Peyer's patch (tissue), 4 donors: ENCODE results near the gene SMARCA2. TPM values are rescaled to one million over a fixed set of nuclear protein-coding genes. Genes with fewer than 3 reads are reported as not detected.
A peak's percentile ranks its signal among the peaks of the same experiment; 100 is the strongest.

ENCODE experiments used
- DNase-seq, 3 donors: peaks; one replicate each; pipeline ENCODE4 v3.0.0-alpha.2; 2017 to 2019
- H3K27ac ChIP-seq, 4 donors: fragments of 200-600 bp; sonication (generic); one replicate each; pipeline ENCODE4 v1.5.1; 2016 to 2019
- H3K27me3 ChIP-seq, 2 donors: fragments of 200-600 bp; sonication (generic); one replicate each; pipeline ENCODE4 v1.5.1; 2019
- H3K36me3 ChIP-seq, 3 donors: fragments of 200-600 bp; sonication (generic); one replicate each; pipeline ENCODE4 v1.5.1; 2016 to 2019
- H3K4me1 ChIP-seq, 4 donors: fragments of 200-600 bp; sonication (generic); one replicate each; pipeline ENCODE4 v1.5.1; 2016 to 2019
- H3K4me3 ChIP-seq, 4 donors: fragments of 200-600 bp; sonication (generic); 1 replicate in 3 of 4; 2 replicates in 1 of 4; pipeline ENCODE4 v1.5.1; 2016 to 2019; ENCODE audit warnings: mild to moderate bottlenecking in 1 of 4
- H3K9me3 ChIP-seq, 4 donors: fragments of 200-600 bp; sonication (generic); one replicate each; pipeline ENCODE4 v1.5.1; 2016 to 2019; ENCODE audit warnings: mild to moderate bottlenecking in 1 of 4
- CTCF ChIP-seq, 6 experiments: fragments of 450-650 bp in 4 of 6; fragments of 200-600 bp in 2 of 6; sonication (generic) in 1 of 6; IDR thresholded peaks; one replicate each; pipeline ENCODE4 v1.5.1; 2017 to 2019; ENCODE audit warnings: antibody characterized with exemption in 6 of 6, mild to moderate bottlenecking in 3 of 6, moderate library complexity in 1 of 6
- POLR2A ChIP-seq, 2 donors: fragments of 450-650 bp; IDR thresholded peaks; one replicate each; pipeline ENCODE4 v1.5.1; 2017; ENCODE audit warnings: antibody characterized with exemption in 2 of 2, mild to moderate bottlenecking in 2 of 2, moderate library complexity in 2 of 2
- total RNA-seq, 4 donors: library from RNA; depleted of rRNA; stranded (reverse); fragments of >200 nt; gene quantifications; one replicate each; pipeline ENCODE4 v1.1.0, GENCODE V29; 2016

Gene SMARCA2
- 100 to 1,000 TPM in 3 of 4 donors, 10 to 100 TPM in 1; 93.7 to 297 (median 113) TPM for total RNA-seq

GRCh38 chr9:2014696-2015580, at the start of gene SMARCA2:
TSS of gene SMARCA2 (plus strand) at chr9:2015347. CDS start at chr9:2029023, 13,676 bp downstream.
- H3K36me3 ChIP-seq = no peaks in the 10 kb centered on the region
- H3K4me3 ChIP-seq = peak within 1 kb of the TSS; percentile 71 to 92 (median 82)
- peak; percentile 95 to 97 for TF ChIP-seq POLR2A (IDR thresholded peaks at IDR 0.05)
- peak in 1 of 6 experiments; percentile 2 for TF ChIP-seq CTCF (IDR thresholded peaks at IDR 0.05)
- H3K4me1 ChIP-seq = peaks cover 0 to 23% (median 4%) of the 10 kb centered on the region in 4 donors
- peak within 1 kb of the TSS; percentile 95 to 98 (median 96) for H3K27ac ChIP-seq
- DNase-seq = peak; percentile 97 to 99 (median 99)
- H3K9me3 ChIP-seq = no peaks in the 10 kb centered on the region
- H3K27me3 ChIP-seq = no peaks in the 10 kb centered on the region

GRCh38 chr9:1966725-1967366, 48.3 kb upstream of the SMARCA2 start:
- Histone ChIP-seq H3K36me3 (no peaks in the 10 kb centered on the region), H3K27ac (no peak overlapping the region), H3K9me3 (no peaks in the 10 kb centered on the region), H3K4me1 (no peaks in the 10 kb centered on the region), H3K27me3 (no peaks in the 10 kb centered on the region), H3K4me3 (no peak overlapping the region)
- no peak for DNase-seq
- TF ChIP-seq CTCF (IDR thresholded peaks at IDR 0.05) = no peak
- no peak for TF ChIP-seq POLR2A (IDR thresholded peaks at IDR 0.05)

- Histone ChIP-seq H3K4me3 (no peak overlapping the region), H3K36me3 (no peaks in the 10 kb centered on the region), H3K9me3 (no peaks in the 10 kb centered on the region), H3K27me3 (no peaks in the 10 kb centered on the region), H3K27ac (no peak overlapping the region), H3K4me1 (no peaks in the 10 kb centered on the region)
- no peak for DNase-seq
- TF ChIP-seq CTCF (IDR thresholded peaks at IDR 0.05) (no peak), POLR2A (IDR thresholded peaks at IDR 0.05) (no peak)
Measured at GRCh38 chr9:1969160-1969559, 46.0 kb upstream of the SMARCA2 start.

DNA sequence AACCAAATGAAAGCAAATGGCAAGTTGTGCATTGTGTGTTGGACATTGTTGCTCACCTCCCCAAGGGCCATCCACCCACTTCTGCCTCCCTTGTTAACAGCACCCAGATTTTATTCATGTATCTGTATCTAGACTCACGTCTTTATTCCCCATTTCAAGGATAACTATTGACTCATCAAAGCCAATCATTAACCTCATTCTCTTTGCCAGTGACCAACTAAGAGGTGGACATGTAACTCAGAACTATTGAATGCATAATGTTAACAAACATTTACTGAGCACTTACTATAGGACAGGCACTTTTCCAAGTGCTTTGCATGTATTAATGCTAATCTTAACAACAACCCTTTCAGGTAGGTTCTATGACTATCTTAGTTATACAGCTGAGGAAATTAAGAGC, 45.2 kb upstream of the SMARCA2 start:
- no peak overlapping the region for H3K27ac ChIP-seq
- H3K36me3 ChIP-seq = no peaks in the 10 kb centered on the region
- no peak for DNase-seq
- no peaks in the 10 kb centered on the region for H3K4me1 ChIP-seq
- no peak overlapping the region for H3K4me3 ChIP-seq
- no peaks in the 10 kb centered on the region for H3K27me3 ChIP-seq
- TF ChIP-seq POLR2A (IDR thresholded peaks at IDR 0.05) (no peak), CTCF (IDR thresholded peaks at IDR 0.05) (no peak)
- H3K9me3 ChIP-seq = no peaks in the 10 kb centered on the region

DNA sequence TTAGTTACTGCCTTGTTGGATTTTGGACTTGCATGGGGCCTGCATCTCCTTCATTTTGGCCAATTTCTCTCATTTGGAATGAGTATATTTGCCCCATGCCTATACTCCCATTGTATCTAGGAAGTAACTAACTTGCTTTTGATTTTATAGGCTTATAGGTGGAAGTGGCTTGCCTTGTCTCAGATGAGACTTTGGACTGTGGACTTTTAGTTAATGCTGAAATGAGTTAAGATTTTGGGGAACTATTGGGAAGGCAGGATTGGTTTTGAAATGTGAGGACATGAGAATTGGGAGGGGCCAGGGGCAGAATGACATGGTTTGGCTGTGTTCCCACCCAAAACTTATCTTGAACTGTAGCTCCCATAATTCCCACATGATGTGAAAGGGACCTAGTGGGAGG, 42.5 kb upstream of the SMARCA2 start:
- no peak overlapping the region for H3K27ac ChIP-seq
- H3K27me3 ChIP-seq = no peaks in the 10 kb centered on the region
- no peak overlapping the region for H3K4me3 ChIP-seq
- TF ChIP-seq POLR2A (IDR thresholded peaks at IDR 0.05) (no peak), CTCF (IDR thresholded peaks at IDR 0.05) (no peak)
- H3K9me3 ChIP-seq = no peaks in the 10 kb centered on the region
- H3K4me1 ChIP-seq = no peaks in the 10 kb centered on the region
- no peak for DNase-seq
- no peaks in the 10 kb centered on the region for H3K36me3 ChIP-seq
